HCT116 (cell line): Measurements from ENCODE around the gene IQCM. TPM values are rescaled to one million over a fixed set of nuclear protein-coding genes. Genes with fewer than 3 reads are reported as not detected.

Experiments
- ATAC-seq: fragments of 200-7000 bp; cut with Tn5 transposase; 2 replicates; pipeline ENCODE4 v1.9.1; 2020; ENCODE audit warnings: mild to moderate bottlenecking, moderate library complexity
- BruUV-seq: library from RNA; stranded (reverse); fragments of 400-500 nt; replicated peaks from 2 replicates; lab custom pipeline; 2021; lab: Mats Ljungman, UMichigan
- CTCF ChIA-PET: fragments of 300-600 bp; sonication (Branson Sonifier 250); formaldehyde crosslinking; loops from one replicate; lab custom pipeline; 2021; ENCODE audit warnings: antibody characterized with exemption; lab: Charles Lee
- POLR2A ChIA-PET: fragments of 300-600, 350-600 bp; sonication (Branson Sonifier 250); formaldehyde crosslinking; loops from one replicate; lab custom pipeline; 2021; ENCODE audit warnings: antibody characterized with exemption; lab: Charles Lee
- RAD21 ChIA-PET, 2 experiments: fragments of 300-600 bp; sonication (Branson Sonifier 250); formaldehyde crosslinking; loops; one replicate each; lab custom pipeline; 2023; ENCODE audit warnings: low total read pairs in 2 of 2; ENCODE audit not compliant: uncharacterized antibody in 2 of 2, unreplicated experiment in 2 of 2, low non-redundant PET in 1 of 2; lab: Charles Lee
- DNase-seq: peaks from one replicate; pipeline ENCODE4 v3.0.0-alpha.2; 2010; ENCODE audit warnings: low read depth, low spot score
- H2AFZ ChIP-seq: fragments of 200-600 bp; shearing (Covaris generic), sonication (generic); 2 replicates; pipeline ENCODE4 v1.6.1; 2017; ENCODE audit warnings: low read depth, mixed run types, mixed read lengths, antibody characterized with exemption, low read length; ENCODE audit not compliant: poor library complexity, severe bottlenecking
- H3K27ac ChIP-seq: 2 replicates; pipeline ENCODE4 v1.5.1; 2012; ENCODE audit warnings: low read depth, low read length
- H3K27me3 ChIP-seq: fragments of 200-600 bp; sonication (generic); 2 replicates; pipeline ENCODE4 v1.6.1; 2016; ENCODE audit warnings: mixed run types, low read length, mixed read lengths; ENCODE audit not compliant: insufficient read depth
- H3K36me3 ChIP-seq, 2 experiments: fragments of 200-500 bp in 1 of 2; fragments of 200-600 bp in 1 of 2; sonication (Bioruptor generic) in 1 of 2; sonication (generic) in 1 of 2; 2 replicates each; pipeline versions ENCODE4 v1.5.1 to v1.6.1; 2014 to 2016; ENCODE audit warnings: low read length in 2 of 2, inconsistent platforms in 1 of 2, mixed read lengths in 1 of 2, mixed run types in 1 of 2; ENCODE audit not compliant: insufficient read depth in 2 of 2, control insufficient read depth in 1 of 2
- H3K4me1 ChIP-seq, 2 experiments: fragments of 200-600 bp in 1 of 2; sonication (generic) in 1 of 2; 2 replicates each; pipeline versions ENCODE4 v1.5.1 to v1.6.1; 2012 to 2017; ENCODE audit warnings: low read length in 2 of 2, inconsistent platforms in 1 of 2, mild to moderate bottlenecking in 1 of 2, mixed read lengths in 1 of 2, mixed run types in 1 of 2, moderate library complexity in 1 of 2; ENCODE audit not compliant: insufficient read depth in 2 of 2, control insufficient read depth in 1 of 2
- H3K4me2 ChIP-seq: fragments of 200-600 bp; sonication (generic); 2 replicates; pipeline ENCODE4 v1.6.1; 2017; ENCODE audit warnings: mixed run types, low read length, mixed read lengths
- H3K4me3 ChIP-seq, 2 experiments: fragments of 200-600 bp in 1 of 2; sonication (generic) in 1 of 2; replicated peaks in 1 of 2; 2 replicates each; pipeline ENCODE4 v1.5.1; 2011 to 2016; ENCODE audit warnings: low read length in 2 of 2, control low read depth in 1 of 2, low read depth in 1 of 2, mild to moderate bottlenecking in 1 of 2, mixed read lengths in 1 of 2, mixed run types in 1 of 2
- H3K79me2 ChIP-seq: fragments of 200-600 bp; sonication (generic); 2 replicates; pipeline ENCODE4 v1.6.1; 2017; ENCODE audit warnings: mild to moderate bottlenecking, mixed run types, low read length, moderate library complexity, mixed read lengths; ENCODE audit not compliant: insufficient read depth
- H3K9ac ChIP-seq: fragments of 200-600 bp; sonication (generic); 2 replicates; pipeline ENCODE4 v1.6.1; 2016; ENCODE audit warnings: low read length, mixed read lengths
- H3K9me2 ChIP-seq: fragments of 200-600 bp; sonication (generic), shearing (Covaris generic); 2 replicates; pipeline ENCODE4 v1.6.1; 2017; ENCODE audit warnings: mixed run types, mild to moderate bottlenecking, moderate library complexity; ENCODE audit not compliant: insufficient read depth
- H3K9me3 ChIP-seq, 2 experiments: fragments of 200-500 bp in 1 of 2; fragments of 200-600 bp in 1 of 2; sonication (Bioruptor generic) in 1 of 2; sonication (generic) in 1 of 2; 2 replicates each; pipeline ENCODE4 v1.6.1; 2014 to 2017; ENCODE audit warnings: low read length in 2 of 2, mixed read lengths in 2 of 2, inconsistent platforms in 1 of 2, low read depth in 1 of 2, mild to moderate bottlenecking in 1 of 2, mixed run types in 1 of 2, moderate library complexity in 1 of 2; ENCODE audit not compliant: control insufficient read depth in 1 of 2, insufficient read depth in 1 of 2
- H4K20me1 ChIP-seq: fragments of 200-600 bp; sonication (generic), shearing (Covaris generic); 2 replicates; pipeline ENCODE4 v1.6.1; 2017; ENCODE audit warnings: mixed run types, mild to moderate bottlenecking, moderate library complexity; ENCODE audit not compliant: insufficient read depth
- ATF3 ChIP-seq: IDR thresholded peaks from 2 replicates; pipeline ENCODE4 v1.6.1; 2012
- CBX3 ChIP-seq: IDR thresholded peaks from 2 replicates; pipeline ENCODE4 v1.6.1; 2012; ENCODE audit warnings: low read depth
- CEBPB ChIP-seq: IDR thresholded peaks from 2 replicates; pipeline ENCODE4 v1.6.1; 2012; ENCODE audit warnings: low read depth
- EGR1 ChIP-seq: IDR thresholded peaks from 2 replicates; pipeline ENCODE4 v1.6.1; 2012; ENCODE audit warnings: low read depth
- ELF1 ChIP-seq: IDR thresholded peaks from 2 replicates; pipeline ENCODE4 v1.6.1; 2012; ENCODE audit warnings: low read depth, borderline replicate concordance
- EZH2phosphoT487 ChIP-seq: fragments of 200-600 bp; IDR thresholded peaks from 2 replicates; pipeline ENCODE4 v1.6.1; 2018; ENCODE audit warnings: antibody characterized with exemption, borderline replicate concordance
- FOSL1 ChIP-seq: IDR thresholded peaks from 2 replicates; pipeline ENCODE4 v1.6.1; 2012; ENCODE audit warnings: low read depth
- POLR2AphosphoS5 ChIP-seq: IDR thresholded peaks from 2 replicates; pipeline ENCODE4 v1.6.1; 2011; ENCODE audit warnings: mild to moderate bottlenecking, low read depth, low read length, moderate library complexity
- SIN3A ChIP-seq: IDR thresholded peaks from 2 replicates; pipeline ENCODE4 v1.6.1; 2012; ENCODE audit warnings: low read depth
- SP1 ChIP-seq: IDR thresholded peaks from 2 replicates; pipeline ENCODE4 v1.6.1; 2012; ENCODE audit warnings: low read depth
- SRF ChIP-seq: IDR thresholded peaks from 2 replicates; pipeline ENCODE4 v1.6.1; 2012; ENCODE audit warnings: low read depth
- TCF7L2 ChIP-seq: IDR thresholded peaks from 2 replicates; pipeline ENCODE4 v1.7.0; 2011; ENCODE audit warnings: borderline replicate concordance, inconsistent platforms; ENCODE audit not compliant: insufficient read depth, insufficient read length; ENCODE audit errors: extremely low read depth
- YY1 ChIP-seq: IDR thresholded peaks from 2 replicates; pipeline ENCODE4 v1.6.1; 2011; ENCODE audit warnings: low read length, low read depth, moderate library complexity, mild to moderate bottlenecking; ENCODE audit not compliant: insufficient replicate concordance; ENCODE audit errors: extremely low read depth
- ZFX ChIP-seq: fragments of 450-650 bp; IDR thresholded peaks from 2 replicates; pipeline ENCODE4 v1.6.1; 2017
- ZNF274 ChIP-seq: fragments of 200-500 bp; sonication (Bioruptor generic); IDR thresholded peaks from 2 replicates; pipeline ENCODE4 v1.6.1; 2014; ENCODE audit warnings: mild to moderate bottlenecking, low read depth, low read length, inconsistent platforms
- intact Hi-C: fragments of 100-400 bp; cut with micrococcal nuclease; formaldehyde crosslinking; loops from 2 replicates; pipeline ENCODE4 v1.10.0; 2022
- total RNA-seq: library from RNA; stranded (reverse); gene quantifications from one replicate; pipeline ENCODE4 v1.2.1, GENCODE V29; 2021; ENCODE audit not compliant: unreplicated experiment
- TF ChIP-seq, protein P1 (sequence below): IDR thresholded peaks from 2 replicates; pipeline ENCODE4 v1.6.1; 2012; ENCODE audit warnings: low read depth

Gene IQCM
- total RNA-seq, 1 experiment from 2014 or later = 0.20 TPM

GRCh38 chr4:149794352-149794751 lies 21.3 kb downstream of the IQCM start:
- Histone ChIP-seq H3K36me3 (no peaks in the 10 kb centered on the region), H3K27me3 (no peaks in the 10 kb centered on the region), H3K4me2 (no peak overlapping the region), H2AFZ (no peak overlapping the region), H3K79me2 (no peaks in the 10 kb centered on the region), H3K27ac (no peak overlapping the region), H3K9me2 (no peaks in the 10 kb centered on the region), H3K4me3 (no peak overlapping the region), H4K20me1 (no peaks in the 10 kb centered on the region), H3K9me3 (no peaks in the 10 kb centered on the region), H3K4me1 (no peaks in the 10 kb centered on the region), H3K9ac (no peak overlapping the region)
- ChIA-PET RAD21 (no interaction called here), CTCF (no interaction called here), POLR2A (no interaction called here)
- intact Hi-C loops = no loop called here
- TF ChIP-seq ZNF274 = no peak
- TF ChIP-seq, protein P1, sequence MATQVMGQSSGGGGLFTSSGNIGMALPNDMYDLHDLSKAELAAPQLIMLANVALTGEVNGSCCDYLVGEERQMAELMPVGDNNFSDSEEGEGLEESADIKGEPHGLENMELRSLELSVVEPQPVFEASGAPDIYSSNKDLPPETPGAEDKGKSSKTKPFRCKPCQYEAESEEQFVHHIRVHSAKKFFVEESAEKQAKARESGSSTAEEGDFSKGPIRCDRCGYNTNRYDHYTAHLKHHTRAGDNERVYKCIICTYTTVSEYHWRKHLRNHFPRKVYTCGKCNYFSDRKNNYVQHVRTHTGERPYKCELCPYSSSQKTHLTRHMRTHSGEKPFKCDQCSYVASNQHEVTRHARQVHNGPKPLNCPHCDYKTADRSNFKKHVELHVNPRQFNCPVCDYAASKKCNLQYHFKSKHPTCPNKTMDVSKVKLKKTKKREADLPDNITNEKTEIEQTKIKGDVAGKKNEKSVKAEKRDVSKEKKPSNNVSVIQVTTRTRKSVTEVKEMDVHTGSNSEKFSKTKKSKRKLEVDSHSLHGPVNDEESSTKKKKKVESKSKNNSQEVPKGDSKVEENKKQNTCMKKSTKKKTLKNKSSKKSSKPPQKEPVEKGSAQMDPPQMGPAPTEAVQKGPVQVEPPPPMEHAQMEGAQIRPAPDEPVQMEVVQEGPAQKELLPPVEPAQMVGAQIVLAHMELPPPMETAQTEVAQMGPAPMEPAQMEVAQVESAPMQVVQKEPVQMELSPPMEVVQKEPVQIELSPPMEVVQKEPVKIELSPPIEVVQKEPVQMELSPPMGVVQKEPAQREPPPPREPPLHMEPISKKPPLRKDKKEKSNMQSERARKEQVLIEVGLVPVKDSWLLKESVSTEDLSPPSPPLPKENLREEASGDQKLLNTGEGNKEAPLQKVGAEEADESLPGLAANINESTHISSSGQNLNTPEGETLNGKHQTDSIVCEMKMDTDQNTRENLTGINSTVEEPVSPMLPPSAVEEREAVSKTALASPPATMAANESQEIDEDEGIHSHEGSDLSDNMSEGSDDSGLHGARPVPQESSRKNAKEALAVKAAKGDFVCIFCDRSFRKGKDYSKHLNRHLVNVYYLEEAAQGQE = no peak
- no peak for TF ChIP-seq SRF
- TF ChIP-seq ELF1 = no peak
- TF ChIP-seq FOSL1 = no peak
- TF ChIP-seq CEBPB = no peak
- no peak for TF ChIP-seq ZFX
- no peak for TF ChIP-seq YY1
- no peak for TF ChIP-seq TCF7L2
- no peak for TF ChIP-seq CBX3
- no peak for TF ChIP-seq SP1
- no peak for TF ChIP-seq POLR2AphosphoS5
- TF ChIP-seq ATF3 = no peak
- TF ChIP-seq SIN3A = no peak
- no peak for TF ChIP-seq EZH2phosphoT487
- TF ChIP-seq EGR1 = no peak
- no TSS peak for BruUV-seq
- DNase-seq (no peak), ATAC-seq (no peak)
